Measurements from ENCODE around the gene NEURL1B. TPM values are rescaled to one million over a fixed set of nuclear protein-coding genes. Genes with fewer than 3 reads are reported as not detected.

NEURL1B gene
- total RNA-seq, 1 donor from 2014 or later = 15.9 TPM

- no peak for DNase-seq
Measured at GRCh38 chr5:172610643-172611042, 30.4 kb upstream of the NEURL1B start.

GRCh38 chr5:172611913-172612312 is 29.1 kb upstream of the NEURL1B start:
- no peak for DNase-seq

- no peak for DNase-seq
Measured at GRCh38 chr5:172612771-172613170, 28.3 kb upstream of the NEURL1B start.

- DNase-seq = no peak
Measured at GRCh38 chr5:172616136-172616535, 24.9 kb upstream of the NEURL1B start.

GRCh38 chr5:172616730-172617129 is 24.3 kb upstream of the NEURL1B start:
- no peak for DNase-seq

- no peak for DNase-seq
Measured at GRCh38 chr5:172617817-172618216, 23.2 kb upstream of the NEURL1B start.

GRCh38 chr5:172618574-172619365 is 22.3 kb upstream of the NEURL1B start:
- DNase-seq = no peak

- DNase-seq = no peak
Measured at GRCh38 chr5:172620506-172620905, 20.6 kb upstream of the NEURL1B start.

GRCh38 chr5:172622091-172623046 is 18.7 kb upstream of the NEURL1B start:
- no peak for DNase-seq

- DNase-seq = no peak
Measured at GRCh38 chr5:172623313-172623980, 17.6 kb upstream of the NEURL1B start.

- DNase-seq = no peak
Measured at GRCh38 chr5:172624083-172624995, 16.7 kb upstream of the NEURL1B start.

- DNase-seq = no peak
Measured at GRCh38 chr5:172624996-172625964, 15.8 kb upstream of the NEURL1B start.

- no peak for DNase-seq
Measured at GRCh38 chr5:172626031-172626581, 15.0 kb upstream of the NEURL1B start.

GRCh38 chr5:172630082-172630481 is 11.0 kb upstream of the NEURL1B start:
- DNase-seq = no peak

GRCh38 chr5:172630482-172630881 is 10.6 kb upstream of the NEURL1B start:
- DNase-seq = no peak

- DNase-seq = no peak
Measured at GRCh38 chr5:172630986-172631385, 10.1 kb upstream of the NEURL1B start.

GRCh38 chr5:172632346-172633092 is 8.5 kb upstream of the NEURL1B start:
- no peak for DNase-seq

- DNase-seq = no peak
Measured at GRCh38 chr5:172633403-172633970, 7.6 kb upstream of the NEURL1B start.
